HepG2 (cell line): ENCODE data around the gene AFTPH.

ENCODE experiments used
- HES4 ChIP-seq: sonication (generic); formaldehyde crosslinking; IDR thresholded peaks from 2 replicates; pipeline ENCODE4 v1.9.0; 2021; ENCODE audit warnings: mild to moderate bottlenecking, missing genetic modification reagents, borderline replicate concordance
- JUN ChIP-seq: sonication (generic); formaldehyde crosslinking; IDR thresholded peaks from 2 replicates; pipeline ENCODE4 v1.4.0; 2020; ENCODE audit warnings: mild to moderate bottlenecking, missing genetic modification reagents
- JUND ChIP-seq: sonication (generic); formaldehyde crosslinking; IDR thresholded peaks from 2 replicates; pipeline ENCODE4 v1.8.0; 2022; ENCODE audit warnings: mild to moderate bottlenecking, missing genetic modification reagents
- MXD4 ChIP-seq: IDR thresholded peaks from 2 replicates; pipeline ENCODE4 v1.6.1; 2016; ENCODE audit warnings: mild to moderate bottlenecking, missing biosample characterization, missing genetic modification reagents
- SIN3A ChIP-seq: IDR thresholded peaks from 2 replicates; pipeline ENCODE4 v1.6.1; 2011; ENCODE audit warnings: low read depth, mild to moderate bottlenecking, control low read depth, low read length, borderline replicate concordance
- STAT5B ChIP-seq: sonication (generic); formaldehyde crosslinking; IDR thresholded peaks from 2 replicates; pipeline ENCODE4 v1.4.0; 2020; ENCODE audit warnings: missing genetic modification reagents
- TFE3 ChIP-seq: IDR thresholded peaks from 2 replicates; pipeline ENCODE4 v1.6.1; 2016
- TOE1 ChIP-seq: sonication (generic); formaldehyde crosslinking; IDR thresholded peaks from 2 replicates; pipeline ENCODE4 v1.4.0; 2020; ENCODE audit warnings: mild to moderate bottlenecking, missing genetic modification reagents
- TF ChIP-seq, protein P1 (sequence below): sonication (generic); formaldehyde crosslinking; IDR thresholded peaks from 2 replicates; pipeline ENCODE4 v1.8.0; 2022; ENCODE audit warnings: missing genetic modification reagents, mild to moderate bottlenecking, moderate library complexity, borderline replicate concordance

- no peak for TF ChIP-seq STAT5B (CRISPR knock-in tag)
- TF ChIP-seq TOE1: no peak
- no peak for TF ChIP-seq MXD4
- TF ChIP-seq JUN: no peak
- TF ChIP-seq SIN3A: no peak
- no peak for TF ChIP-seq JUND (CRISPR knock-in tag)
- TF ChIP-seq TFE3 (CRISPR knock-in tag): no peak
- no peak for TF ChIP-seq HES4 (CRISPR knock-in tag)
- TF ChIP-seq, protein P1, sequence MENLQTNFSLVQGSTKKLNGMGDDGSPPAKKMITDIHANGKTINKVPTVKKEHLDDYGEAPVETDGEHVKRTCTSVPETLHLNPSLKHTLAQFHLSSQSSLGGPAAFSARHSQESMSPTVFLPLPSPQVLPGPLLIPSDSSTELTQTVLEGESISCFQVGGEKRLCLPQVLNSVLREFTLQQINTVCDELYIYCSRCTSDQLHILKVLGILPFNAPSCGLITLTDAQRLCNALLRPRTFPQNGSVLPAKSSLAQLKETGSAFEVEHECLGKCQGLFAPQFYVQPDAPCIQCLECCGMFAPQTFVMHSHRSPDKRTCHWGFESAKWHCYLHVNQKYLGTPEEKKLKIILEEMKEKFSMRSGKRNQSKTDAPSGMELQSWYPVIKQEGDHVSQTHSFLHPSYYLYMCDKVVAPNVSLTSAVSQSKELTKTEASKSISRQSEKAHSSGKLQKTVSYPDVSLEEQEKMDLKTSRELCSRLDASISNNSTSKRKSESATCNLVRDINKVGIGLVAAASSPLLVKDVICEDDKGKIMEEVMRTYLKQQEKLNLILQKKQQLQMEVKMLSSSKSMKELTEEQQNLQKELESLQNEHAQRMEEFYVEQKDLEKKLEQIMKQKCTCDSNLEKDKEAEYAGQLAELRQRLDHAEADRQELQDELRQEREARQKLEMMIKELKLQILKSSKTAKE (CRISPR knock-in tag): no peak
Observed at GRCh38 chr2:64615844-64616536, 91.9 kb downstream of the AFTPH start.
